HEK293 (cell line): ENCODE results near the gene KRI1.

ENCODE experiments used
- CTCF ChIA-PET: fragments of 350-600 bp; formaldehyde crosslinking; extraction: SDS; loops from one replicate; lab custom pipeline; 2021; ENCODE audit warnings: antibody characterized with exemption; lab: Yijun Ruan, JAX
- POLR2A ChIA-PET: fragments of 300-600 bp; formaldehyde crosslinking; extraction: SDS; loops from one replicate; lab custom pipeline; 2020; ENCODE audit warnings: antibody characterized with exemption, inconsistent platforms; lab: Yijun Ruan, JAX
- H3K27ac ChIP-seq: fragments of 200-500 bp; sonication (Bioruptor generic); 2 replicates; pipeline ENCODE4 v1.5.1; 2014; ENCODE audit warnings: low read depth, low read length, control low read depth, inconsistent platforms; ENCODE audit errors: extremely low read depth
- H3K36me3 ChIP-seq, 2 experiments: fragments of 200-500 bp in 1 of 2; sonication (Bioruptor generic) in 1 of 2; 1 replicate in 1 of 2; 2 replicates in 1 of 2; pipeline ENCODE4 v1.5.1; 2014 to 2017; ENCODE audit warnings: inconsistent platforms in 2 of 2, low read length in 2 of 2; ENCODE audit not compliant: control insufficient read depth in 2 of 2, insufficient read depth in 1 of 2
- H3K4me1 ChIP-seq: fragments of 200-500 bp; sonication (Bioruptor generic); 2 replicates; pipeline ENCODE4 v1.5.1; 2014; ENCODE audit warnings: mild to moderate bottlenecking, low read length, inconsistent platforms; ENCODE audit not compliant: control insufficient read depth, insufficient read depth
- H3K4me3 ChIP-seq: 2 replicates; pipeline ENCODE4 v1.5.1; 2011; ENCODE audit warnings: low read depth, mild to moderate bottlenecking, control low read depth, low read length, moderate library complexity
- H3K9me3 ChIP-seq: fragments of 200-500 bp; sonication (Bioruptor generic); 2 replicates; pipeline ENCODE4 v1.5.1; 2014; ENCODE audit warnings: low read depth, low read length, inconsistent platforms; ENCODE audit not compliant: control insufficient read depth, insufficient read depth
- GLI2 ChIP-seq: fragments of 450-650 bp; formaldehyde crosslinking; IDR thresholded peaks from 2 replicates; pipeline ENCODE4; 2017; ENCODE audit warnings: missing biosample characterization, missing genetic modification characterization, low read depth, borderline replicate concordance
- MEIS1 ChIP-seq: sonication (generic); formaldehyde crosslinking; IDR thresholded peaks from 2 replicates; pipeline ENCODE4 v1.8.1; 2022; ENCODE audit warnings: missing genetic modification reagents, mild to moderate bottlenecking, borderline replicate concordance
- SP3 ChIP-seq: fragments of 450-650 bp; formaldehyde crosslinking; IDR thresholded peaks from 2 replicates; pipeline ENCODE4 v1.5.1; 2016; ENCODE audit warnings: missing biosample characterization, missing genetic modification characterization
- ZFP37 ChIP-seq: fragments of 450-650 bp; formaldehyde crosslinking; IDR thresholded peaks from 2 replicates; pipeline ENCODE4 v1.5.1; 2016; ENCODE audit warnings: missing biosample characterization, missing genetic modification characterization
- ZNF114 ChIP-seq: fragments of 450-650 bp; formaldehyde crosslinking; IDR thresholded peaks from 2 replicates; pipeline ENCODE4 v1.5.0; 2017; ENCODE audit warnings: missing biosample characterization, missing genetic modification characterization
- ZNF121 ChIP-seq: fragments of 450-650 bp; formaldehyde crosslinking; IDR thresholded peaks from 2 replicates; pipeline ENCODE4 v1.5.1; 2016; ENCODE audit warnings: missing biosample characterization, missing genetic modification characterization
- ZNF132 ChIP-seq: fragments of 450-650 bp; formaldehyde crosslinking; IDR thresholded peaks from 2 replicates; pipeline ENCODE4 v1.5.1; 2017; ENCODE audit warnings: missing biosample characterization, missing genetic modification characterization, borderline replicate concordance
- ZNF146 ChIP-seq: fragments of 450-650 bp; formaldehyde crosslinking; IDR thresholded peaks from 2 replicates; pipeline ENCODE4 v1.5.1; 2016; ENCODE audit warnings: missing biosample characterization, missing genetic modification characterization
- ZNF155 ChIP-seq: fragments of 450-650 bp; formaldehyde crosslinking; IDR thresholded peaks from 2 replicates; pipeline ENCODE4 v1.5.1; 2016; ENCODE audit warnings: missing biosample characterization, missing genetic modification characterization
- ZNF169 ChIP-seq: fragments of 450-650 bp; formaldehyde crosslinking; IDR thresholded peaks from 2 replicates; pipeline ENCODE4 v1.5.1; 2016; ENCODE audit warnings: missing biosample characterization, missing genetic modification characterization
- ZNF391 ChIP-seq: fragments of 450-650 bp; formaldehyde crosslinking; IDR thresholded peaks from 2 replicates; pipeline ENCODE4 v1.5.1; 2016; ENCODE audit warnings: low read depth, missing biosample characterization, missing genetic modification characterization, borderline replicate concordance
- ZNF48 ChIP-seq: fragments of 450-650 bp; formaldehyde crosslinking; IDR thresholded peaks from 2 replicates; pipeline ENCODE4 v1.5.1; 2016; ENCODE audit warnings: missing biosample characterization, missing genetic modification characterization
- ZNF529 ChIP-seq: fragments of 450-650 bp; formaldehyde crosslinking; IDR thresholded peaks from 2 replicates; pipeline ENCODE4 v1.5.1; 2017; ENCODE audit warnings: missing genetic modification characterization, missing biosample characterization; ENCODE audit not compliant: insufficient replicate concordance
- ZNF544 ChIP-seq: fragments of 450-650 bp; formaldehyde crosslinking; IDR thresholded peaks from 2 replicates; pipeline ENCODE4 v1.5.0; 2017; ENCODE audit warnings: missing biosample characterization, missing genetic modification characterization
- ZNF548 ChIP-seq: fragments of 450-650 bp; formaldehyde crosslinking; IDR thresholded peaks from 2 replicates; pipeline ENCODE4 v1.5.1; 2016; ENCODE audit warnings: missing biosample characterization, missing genetic modification characterization
- ZNF560 ChIP-seq: fragments of 450-650 bp; formaldehyde crosslinking; IDR thresholded peaks from 2 replicates; pipeline ENCODE4 v1.5.1; 2017; ENCODE audit warnings: missing biosample characterization, missing genetic modification characterization, borderline replicate concordance
- ZNF585B ChIP-seq: fragments of 450-650 bp; formaldehyde crosslinking; IDR thresholded peaks from 2 replicates; pipeline ENCODE4 v1.5.1; 2016; ENCODE audit warnings: missing biosample characterization, missing genetic modification characterization
- ZNF600 ChIP-seq: fragments of 450-650 bp; formaldehyde crosslinking; IDR thresholded peaks from 2 replicates; pipeline ENCODE4 v1.5.1; 2016; ENCODE audit warnings: missing biosample characterization, missing genetic modification characterization
- ZNF664 ChIP-seq: fragments of 450-650 bp; formaldehyde crosslinking; IDR thresholded peaks from 2 replicates; pipeline ENCODE4 v1.5.1; 2016; ENCODE audit warnings: missing biosample characterization, missing genetic modification characterization
- ZSCAN30 ChIP-seq: fragments of 450-650 bp; IDR thresholded peaks from 2 replicates; pipeline ENCODE4 v1.5.1; 2018; ENCODE audit warnings: missing biosample characterization, mild to moderate bottlenecking, missing genetic modification characterization, moderate library complexity
- TF ChIP-seq, protein P1 (sequence below): fragments of 450-650 bp; formaldehyde crosslinking; IDR thresholded peaks from 2 replicates; pipeline ENCODE4 v1.5.1; 2016; ENCODE audit warnings: missing biosample characterization, missing genetic modification characterization
- TF ChIP-seq, protein P2 (sequence below): fragments of 450-650 bp; formaldehyde crosslinking; IDR thresholded peaks from 2 replicates; pipeline ENCODE4 v1.5.1; 2016; ENCODE audit warnings: missing biosample characterization, missing genetic modification characterization
- TF ChIP-seq, protein P3 (sequence below): fragments of 450-650 bp; formaldehyde crosslinking; IDR thresholded peaks from 2 replicates; pipeline ENCODE4 v1.5.1; 2016; ENCODE audit warnings: missing biosample characterization, missing genetic modification characterization
- TF ChIP-seq, protein P4 (sequence below): fragments of 450-650 bp; formaldehyde crosslinking; IDR thresholded peaks from 2 replicates; pipeline ENCODE4 v1.5.1; 2016; ENCODE audit warnings: missing biosample characterization, missing genetic modification characterization
- TF ChIP-seq, protein P5 (sequence below): fragments of 450-650 bp; IDR thresholded peaks from 2 replicates; pipeline ENCODE4 v1.5.1; 2018; ENCODE audit warnings: missing biosample characterization, missing genetic modification characterization

Gene KRI1

DNA sequence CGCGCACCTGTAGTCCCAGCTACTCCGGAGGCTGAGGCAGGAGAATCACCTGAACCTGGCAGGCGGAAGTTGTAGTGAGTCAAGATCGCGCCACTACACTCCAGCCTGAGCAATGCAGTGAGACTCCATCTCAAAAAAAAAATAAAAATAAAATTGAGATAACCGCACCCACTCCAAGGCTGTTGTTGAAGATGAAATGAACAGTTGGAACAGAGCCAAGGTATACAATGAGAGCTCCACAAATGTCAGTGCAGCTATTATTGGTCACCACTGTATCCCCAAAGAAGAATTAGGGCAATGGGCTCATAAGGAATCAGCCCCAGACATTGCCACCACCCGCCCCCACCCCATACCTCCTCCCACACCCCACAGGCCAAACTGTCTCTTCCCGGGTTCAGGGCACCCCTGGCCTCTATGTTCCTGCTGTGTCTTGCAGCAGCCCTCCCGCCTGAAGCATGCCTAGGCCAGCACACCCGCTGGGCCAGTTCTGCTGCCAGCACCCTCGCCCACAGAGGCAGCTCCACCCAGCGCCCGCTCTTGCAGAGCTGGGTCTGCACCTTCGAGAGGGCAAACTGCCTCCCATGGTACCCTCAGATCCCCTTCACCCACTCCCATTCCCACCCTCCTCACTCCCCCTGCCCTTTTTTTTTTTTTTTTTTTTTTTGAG, 45.0 kb downstream of the KRI1 start (continued):
- TF ChIP-seq, protein P1, sequence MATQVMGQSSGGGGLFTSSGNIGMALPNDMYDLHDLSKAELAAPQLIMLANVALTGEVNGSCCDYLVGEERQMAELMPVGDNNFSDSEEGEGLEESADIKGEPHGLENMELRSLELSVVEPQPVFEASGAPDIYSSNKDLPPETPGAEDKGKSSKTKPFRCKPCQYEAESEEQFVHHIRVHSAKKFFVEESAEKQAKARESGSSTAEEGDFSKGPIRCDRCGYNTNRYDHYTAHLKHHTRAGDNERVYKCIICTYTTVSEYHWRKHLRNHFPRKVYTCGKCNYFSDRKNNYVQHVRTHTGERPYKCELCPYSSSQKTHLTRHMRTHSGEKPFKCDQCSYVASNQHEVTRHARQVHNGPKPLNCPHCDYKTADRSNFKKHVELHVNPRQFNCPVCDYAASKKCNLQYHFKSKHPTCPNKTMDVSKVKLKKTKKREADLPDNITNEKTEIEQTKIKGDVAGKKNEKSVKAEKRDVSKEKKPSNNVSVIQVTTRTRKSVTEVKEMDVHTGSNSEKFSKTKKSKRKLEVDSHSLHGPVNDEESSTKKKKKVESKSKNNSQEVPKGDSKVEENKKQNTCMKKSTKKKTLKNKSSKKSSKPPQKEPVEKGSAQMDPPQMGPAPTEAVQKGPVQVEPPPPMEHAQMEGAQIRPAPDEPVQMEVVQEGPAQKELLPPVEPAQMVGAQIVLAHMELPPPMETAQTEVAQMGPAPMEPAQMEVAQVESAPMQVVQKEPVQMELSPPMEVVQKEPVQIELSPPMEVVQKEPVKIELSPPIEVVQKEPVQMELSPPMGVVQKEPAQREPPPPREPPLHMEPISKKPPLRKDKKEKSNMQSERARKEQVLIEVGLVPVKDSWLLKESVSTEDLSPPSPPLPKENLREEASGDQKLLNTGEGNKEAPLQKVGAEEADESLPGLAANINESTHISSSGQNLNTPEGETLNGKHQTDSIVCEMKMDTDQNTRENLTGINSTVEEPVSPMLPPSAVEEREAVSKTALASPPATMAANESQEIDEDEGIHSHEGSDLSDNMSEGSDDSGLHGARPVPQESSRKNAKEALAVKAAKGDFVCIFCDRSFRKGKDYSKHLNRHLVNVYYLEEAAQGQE (tag by site-specific recombination): no peak
- TF ChIP-seq ZNF600 (0 out of 2 replicates have a peak, but pooled peaks have one; percentile 16), ZNF114 (tag by site-specific recombination) (no peak), ZNF548 (no peak), ZNF585B (no peak), ZNF169 (tag by site-specific recombination) (no peak), ZNF121 (tag by site-specific recombination) (0 out of 2 replicates have a peak, but pooled peaks have one; percentile 51), MEIS1 (no peak), ZNF155 (tag by site-specific recombination) (no peak), SP3 (tag by site-specific recombination) (no peak), ZNF48 (tag by site-specific recombination) (no peak), ZNF544 (tag by site-specific recombination) (no peak), ZFP37 (no peak)
- TF ChIP-seq, protein P2, sequence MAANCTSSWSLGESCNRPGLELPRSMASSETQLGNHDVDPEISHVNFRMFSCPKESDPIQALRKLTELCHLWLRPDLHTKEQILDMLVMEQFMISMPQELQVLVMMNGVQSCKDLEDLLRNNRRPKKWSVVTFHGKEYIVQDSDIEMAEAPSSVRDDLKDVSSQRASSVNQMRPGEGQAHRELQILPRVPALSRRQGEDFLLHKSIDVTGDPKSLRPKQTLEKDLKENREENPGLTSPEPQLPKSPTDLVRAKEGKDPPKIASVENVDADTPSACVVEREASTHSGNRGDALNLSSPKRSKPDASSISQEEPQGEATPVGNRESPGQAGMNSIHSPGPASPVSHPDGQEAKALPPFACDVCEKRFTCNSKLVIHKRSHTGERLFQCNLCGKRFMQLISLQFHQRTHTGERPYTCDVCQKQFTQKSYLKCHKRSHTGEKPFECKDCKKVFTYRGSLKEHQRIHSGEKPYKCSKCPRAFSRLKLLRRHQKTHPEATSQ: no peak
- TF ChIP-seq, protein P3, sequence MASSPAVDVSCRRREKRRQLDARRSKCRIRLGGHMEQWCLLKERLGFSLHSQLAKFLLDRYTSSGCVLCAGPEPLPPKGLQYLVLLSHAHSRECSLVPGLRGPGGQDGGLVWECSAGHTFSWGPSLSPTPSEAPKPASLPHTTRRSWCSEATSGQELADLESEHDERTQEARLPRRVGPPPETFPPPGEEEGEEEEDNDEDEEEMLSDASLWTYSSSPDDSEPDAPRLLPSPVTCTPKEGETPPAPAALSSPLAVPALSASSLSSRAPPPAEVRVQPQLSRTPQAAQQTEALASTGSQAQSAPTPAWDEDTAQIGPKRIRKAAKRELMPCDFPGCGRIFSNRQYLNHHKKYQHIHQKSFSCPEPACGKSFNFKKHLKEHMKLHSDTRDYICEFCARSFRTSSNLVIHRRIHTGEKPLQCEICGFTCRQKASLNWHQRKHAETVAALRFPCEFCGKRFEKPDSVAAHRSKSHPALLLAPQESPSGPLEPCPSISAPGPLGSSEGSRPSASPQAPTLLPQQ (tag by site-specific recombination): no peak

DNA sequence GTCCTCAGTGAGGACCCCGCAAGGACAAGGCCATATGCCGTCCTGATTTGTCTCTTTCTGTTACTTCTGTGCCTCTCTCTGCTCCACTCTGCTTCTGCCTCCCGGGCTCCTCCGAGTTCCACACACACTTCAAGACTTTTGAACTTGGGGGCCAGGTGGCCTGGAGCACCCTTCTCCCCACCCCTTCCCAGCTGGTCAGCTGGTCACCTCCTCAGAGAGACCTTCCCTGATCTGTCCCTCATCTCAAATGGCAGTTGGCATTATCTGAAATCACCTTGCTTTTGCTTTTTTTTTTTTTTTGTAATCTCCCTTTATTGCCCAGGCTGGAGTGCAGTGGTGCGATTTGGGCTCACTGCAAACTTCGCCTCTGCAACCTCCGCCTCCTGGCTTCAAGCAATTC, 46.4 kb downstream of the KRI1 start:
- Histone ChIP-seq H3K9me3 (no peaks in the 10 kb centered on the region), H3K36me3 (peaks cover 0 to 3% of the 10 kb centered on the region in 2 experiments; a peak in 1 of 3 replicates), H3K4me1 (peaks cover 3% of the 10 kb centered on the region; the same call in 1 of the 2 replicates), H3K27ac (no peak overlapping the region), H3K4me3 (no peak overlapping the region)
- CTCF ChIA-PET: interaction anchor here (1.2 kb wide), 1 partner anchor 10 kb away, joined by 4 read pairs; no protein-coding TSS in a partner anchor
- POLR2A ChIA-PET: no interaction called here
- TF ChIP-seq ZNF391 (tag by site-specific recombination): no peak
- no peak for TF ChIP-seq GLI2 (tag by site-specific recombination)
- no peak for TF ChIP-seq ZNF529 (tag by site-specific recombination)
- TF ChIP-seq, protein P1 (tag by site-specific recombination): no peak
- TF ChIP-seq ZNF664 (tag by site-specific recombination): no peak
- TF ChIP-seq, protein P4, sequence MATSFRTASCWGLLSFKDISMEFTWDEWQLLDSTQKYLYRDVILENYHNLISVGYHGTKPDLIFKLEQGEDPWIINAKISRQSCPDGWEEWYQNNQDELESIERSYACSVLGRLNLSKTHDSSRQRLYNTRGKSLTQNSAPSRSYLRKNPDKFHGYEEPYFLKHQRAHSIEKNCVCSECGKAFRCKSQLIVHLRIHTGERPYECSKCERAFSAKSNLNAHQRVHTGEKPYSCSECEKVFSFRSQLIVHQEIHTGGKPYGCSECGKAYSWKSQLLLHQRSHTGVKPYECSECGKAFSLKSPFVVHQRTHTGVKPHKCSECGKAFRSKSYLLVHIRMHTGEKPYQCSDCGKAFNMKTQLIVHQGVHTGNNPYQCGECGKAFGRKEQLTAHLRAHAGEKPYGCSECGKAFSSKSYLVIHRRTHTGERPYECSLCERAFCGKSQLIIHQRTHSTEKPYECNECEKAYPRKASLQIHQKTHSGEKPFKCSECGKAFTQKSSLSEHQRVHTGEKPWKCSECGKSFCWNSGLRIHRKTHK (tag by site-specific recombination): no peak
- no peak for TF ChIP-seq ZNF560
- no peak for TF ChIP-seq ZSCAN30 (tag by site-specific recombination)
- no peak for TF ChIP-seq ZNF146
- TF ChIP-seq, protein P5, sequence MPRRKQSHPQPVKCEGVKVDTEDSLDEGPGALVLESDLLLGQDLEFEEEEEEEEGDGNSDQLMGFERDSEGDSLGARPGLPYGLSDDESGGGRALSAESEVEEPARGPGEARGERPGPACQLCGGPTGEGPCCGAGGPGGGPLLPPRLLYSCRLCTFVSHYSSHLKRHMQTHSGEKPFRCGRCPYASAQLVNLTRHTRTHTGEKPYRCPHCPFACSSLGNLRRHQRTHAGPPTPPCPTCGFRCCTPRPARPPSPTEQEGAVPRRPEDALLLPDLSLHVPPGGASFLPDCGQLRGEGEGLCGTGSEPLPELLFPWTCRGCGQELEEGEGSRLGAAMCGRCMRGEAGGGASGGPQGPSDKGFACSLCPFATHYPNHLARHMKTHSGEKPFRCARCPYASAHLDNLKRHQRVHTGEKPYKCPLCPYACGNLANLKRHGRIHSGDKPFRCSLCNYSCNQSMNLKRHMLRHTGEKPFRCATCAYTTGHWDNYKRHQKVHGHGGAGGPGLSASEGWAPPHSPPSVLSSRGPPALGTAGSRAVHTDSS (tag by site-specific recombination): no peak
- no peak for TF ChIP-seq ZNF132 (tag by site-specific recombination)
